Measurements from ENCODE around the gene CDKN2B-AS1.
A peak's percentile ranks its signal among the peaks of the same experiment; 100 is the strongest.
"Not testable (repeated sequence)": the region's sequence is repeated elsewhere in the genome, so short reads cannot be mapped to it uniquely, and the experiment has no call there.

Gene CDKN2B-AS1

GRCh38 chr9:21994556-21995005 is at the start of gene CDKN2B-AS1:
TSS of gene CDKN2B-AS1 (plus strand) at chr9:21994791.
- peak; percentile 56 to 62 for DNase-seq

GRCh38 chr9:21945606-21946005 is 49.0 kb upstream of the CDKN2B-AS1 start:
- no peak for DNase-seq

GRCh38 chr9:21958833-21959232 is 35.8 kb upstream of the CDKN2B-AS1 start:
- DNase-seq = no peak

- not testable (repeated sequence) for DNase-seq
These were observed 35.3 kb upstream of the CDKN2B-AS1 start for GRCh38 chr9:21959268-21959667.

GRCh38 chr9:21961569-21961968 is 33.0 kb upstream of the CDKN2B-AS1 start:
- DNase-seq = no peak

GRCh38 chr9:21964925-21965385 is 29.6 kb upstream of the CDKN2B-AS1 start:
- peak; percentile 61 to 66 for DNase-seq

- peak; percentile 59 to 66 for DNase-seq
These were observed 29.1 kb upstream of the CDKN2B-AS1 start for GRCh38 chr9:21965401-21965951.

- DNase-seq = no peak
These were observed 28.3 kb upstream of the CDKN2B-AS1 start for GRCh38 chr9:21966140-21966851.

- DNase-seq = no peak
These were observed 27.4 kb upstream of the CDKN2B-AS1 start for GRCh38 chr9:21967169-21967568.

- no peak for DNase-seq
These were observed 26.9 kb upstream of the CDKN2B-AS1 start for GRCh38 chr9:21967702-21968101.

- peak in 1 of 2 experiments; percentile 33 for DNase-seq
These were observed 26.1 kb upstream of the CDKN2B-AS1 start for GRCh38 chr9:21968331-21969010.

GRCh38 chr9:21969011-21969940 is 25.3 kb upstream of the CDKN2B-AS1 start:
- no peak for DNase-seq

- DNase-seq = no peak
These were observed 24.4 kb upstream of the CDKN2B-AS1 start for GRCh38 chr9:21969951-21970799.

- DNase-seq = no peak
These were observed 23.6 kb upstream of the CDKN2B-AS1 start for GRCh38 chr9:21970800-21971640.

GRCh38 chr9:21972361-21972760 is 22.2 kb upstream of the CDKN2B-AS1 start:
- no peak for DNase-seq

- DNase-seq = no peak
These were observed 20.3 kb upstream of the CDKN2B-AS1 start for GRCh38 chr9:21974343-21974721.

- peak; percentile 59 to 60 for DNase-seq
These were observed 19.7 kb upstream of the CDKN2B-AS1 start for GRCh38 chr9:21974722-21975409.

- no peak for DNase-seq
These were observed 18.2 kb upstream of the CDKN2B-AS1 start for GRCh38 chr9:21976334-21976875.

GRCh38 chr9:21982391-21982790 is 12.2 kb upstream of the CDKN2B-AS1 start:
- DNase-seq = no peak
